Vagina (tissue), 2 donors: Measurements from ENCODE around the gene USE1.

Source experiments
- CTCF ChIP-seq, 3 experiments: fragments of 450-650 bp in 2 of 3; fragments of 200-600 bp in 1 of 3; sonication (generic) in 1 of 3; IDR thresholded peaks; one replicate each; pipeline ENCODE4 v1.5.1; 2017 to 2019; ENCODE audit warnings: antibody characterized with exemption in 3 of 3, mild to moderate bottlenecking in 2 of 3, moderate library complexity in 2 of 3
- POLR2A ChIP-seq, 2 donors: fragments of 450-650 bp; IDR thresholded peaks; one replicate each; pipeline ENCODE4 v1.6.1; 2017; ENCODE audit warnings: antibody characterized with exemption in 2 of 2, mild to moderate bottlenecking in 2 of 2, moderate library complexity in 2 of 2
- POLR2AphosphoS5 ChIP-seq, 2 donors: sonication (generic); formaldehyde crosslinking; IDR thresholded peaks; one replicate each; pipeline ENCODE4 v1.9.0; 2017; ENCODE audit warnings: antibody characterized with exemption in 2 of 2, mild to moderate bottlenecking in 2 of 2, low read depth in 1 of 2; ENCODE audit not compliant: insufficient read depth in 1 of 2

- TF ChIP-seq POLR2A (IDR thresholded peaks at IDR 0.05) (no peak), CTCF (IDR thresholded peaks at IDR 0.05) (no peak), POLR2AphosphoS5 (IDR thresholded peaks at IDR 0.05; ENCODE audit: insufficient read depth in 1 of 2, low read depth in 1 of 2) (no peak)
Measured at GRCh38 chr19:17259934-17260333, 44.8 kb downstream of the USE1 start.
